ENCODE results near the gene MSL3. TPM values are rescaled to one million over a fixed set of nuclear protein-coding genes. Genes with fewer than 3 reads are reported as not detected.

MSL3 gene
- total RNA-seq, 2 donors from 2014 or later, result 16.2 to 18.0 TPM

DNA sequence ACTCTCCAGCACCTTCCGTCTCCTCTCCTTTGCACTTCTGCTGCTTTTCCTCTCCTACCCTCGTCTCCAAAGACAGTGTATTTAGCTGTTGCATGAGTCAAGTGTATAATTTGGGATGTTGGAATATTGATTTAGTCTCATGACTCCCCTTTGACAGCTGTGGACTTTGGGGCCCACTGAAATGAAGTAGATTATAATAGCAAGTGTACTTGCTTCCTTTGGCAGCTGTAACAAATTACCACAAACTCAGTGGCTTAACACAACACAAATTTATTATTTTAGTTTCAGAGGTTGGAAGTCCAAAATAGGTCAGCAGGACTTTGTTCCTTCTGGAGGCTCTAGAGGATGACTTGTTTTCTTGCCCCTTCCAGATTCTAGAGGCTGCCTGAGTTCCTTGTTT, 29.5 kb upstream of the MSL3 start:
- Histone ChIP-seq H3K4me3 (ENCODE audit: low read length) (no peak overlapping the region), H3K27me3 (ENCODE audit: control insufficient read depth, insufficient read depth, low read length, poor library complexity, severe bottlenecking) (peaks cover 8% of the 10 kb centered on the region), H3K9me3 (ENCODE audit: control insufficient read depth, low read length) (no peaks in the 10 kb centered on the region), H3K4me1 (ENCODE audit: control insufficient read depth, insufficient read depth, low read length) (no peaks in the 10 kb centered on the region), H3K9ac (ENCODE audit: extremely low read depth, low read length, poor library complexity, severe bottlenecking) (no peak overlapping the region), H3K36me3 (ENCODE audit: control insufficient read depth, insufficient read depth, low read length) (no peaks in the 10 kb centered on the region), H3K27ac (ENCODE audit: low read depth, low read length) (no peak overlapping the region)
- no peak for TF ChIP-seq CTCF (conservative IDR thresholded peaks at IDR 0.05)
- DNase-seq, result no peak
- Mint-ChIP-seq H3K9me3 (peaks cover 43% of the 10 kb centered on the region), H3K27ac (no peak overlapping the region), H3K4me1 (no peaks in the 10 kb centered on the region), H3K36me3 (ENCODE audit: low read depth) (no peaks in the 10 kb centered on the region), H3K4me3 (no peak overlapping the region), H3K27me3 (ENCODE audit: insufficient read depth) (peaks cover 7% of the 10 kb centered on the region)
- 100% methylated on average over 1 of the region's 2 CpGs; no CpG with 5 or more reads in 1 of the 2 experiments for WGBS, 2 experiments (ENCODE audit: insufficient coverage in 1 of 2, insufficient read length in 1 of 2)

- H3K9me3 Mint-ChIP-seq, result peaks cover 49% of the 10 kb centered on the region
- no peaks in the 10 kb centered on the region for H3K4me1 ChIP-seq (ENCODE audit: control insufficient read depth, insufficient read depth, low read length)
- no peaks in the 10 kb centered on the region for H3K4me1 Mint-ChIP-seq
- H3K27ac ChIP-seq (ENCODE audit: low read depth, low read length), result no peak overlapping the region
- H3K27ac Mint-ChIP-seq, result no peak overlapping the region
- no peak for DNase-seq
- WGBS, 2 experiments (ENCODE audit: insufficient coverage in 1 of 2, insufficient read length in 1 of 2), result 80 to 100% methylated on average over 1 of the region's 1 CpG
- H3K27me3 Mint-ChIP-seq (ENCODE audit: insufficient read depth), result peaks cover 15% of the 10 kb centered on the region
- H3K36me3 Mint-ChIP-seq (ENCODE audit: low read depth), result no peaks in the 10 kb centered on the region
- H3K4me3 ChIP-seq (ENCODE audit: low read length), result no peak overlapping the region
- no peak overlapping the region for H3K4me3 Mint-ChIP-seq
- H3K27me3 ChIP-seq (ENCODE audit: control insufficient read depth, insufficient read depth, low read length, poor library complexity, severe bottlenecking), result peaks cover 8% of the 10 kb centered on the region
- TF ChIP-seq CTCF (conservative IDR thresholded peaks at IDR 0.05), result no peak
- no peak overlapping the region for H3K9ac ChIP-seq (ENCODE audit: extremely low read depth, low read length, poor library complexity, severe bottlenecking)
- H3K36me3 ChIP-seq (ENCODE audit: control insufficient read depth, insufficient read depth, low read length), result no peaks in the 10 kb centered on the region
- H3K9me3 ChIP-seq (ENCODE audit: control insufficient read depth, low read length), result no peaks in the 10 kb centered on the region
These were observed 24.4 kb upstream of the MSL3 start for GRCh38 chrX:11733614-11734013.

DNA sequence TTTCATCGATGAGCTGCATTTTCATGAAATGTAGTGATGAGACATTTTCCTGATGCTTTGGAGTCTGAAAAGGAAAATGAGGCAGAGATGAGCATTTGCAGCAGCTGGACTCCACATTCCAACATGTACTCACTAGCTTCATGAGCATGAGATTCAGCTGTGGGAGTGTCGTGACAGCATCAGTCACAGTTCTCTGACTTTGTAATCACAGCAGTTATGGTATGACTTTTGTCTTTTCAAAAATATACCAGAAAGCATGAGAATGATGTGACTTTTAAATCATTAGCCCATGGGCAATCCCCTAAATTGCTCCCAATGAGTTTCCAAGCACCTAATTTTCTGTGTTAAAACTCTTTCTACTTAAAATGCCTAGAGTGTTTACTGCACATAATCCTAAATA, 18.3 kb upstream of the MSL3 start:
- H3K27ac Mint-ChIP-seq, result no peak overlapping the region
- TF ChIP-seq CTCF (conservative IDR thresholded peaks at IDR 0.05), result no peak
- peaks cover 35% of the 10 kb centered on the region for H3K9me3 Mint-ChIP-seq

More for the DNA sequence above, 18.3 kb upstream of the MSL3 start:
- DNase-seq, result no peak
- H3K4me3 ChIP-seq (ENCODE audit: low read length), result no peak overlapping the region
- no peaks in the 10 kb centered on the region for H3K36me3 ChIP-seq (ENCODE audit: control insufficient read depth, insufficient read depth, low read length)
- H3K9ac ChIP-seq (ENCODE audit: extremely low read depth, low read length, poor library complexity, severe bottlenecking), result no peak overlapping the region
- no peak overlapping the region for H3K4me3 Mint-ChIP-seq
- H3K27ac ChIP-seq (ENCODE audit: low read depth, low read length), result no peak overlapping the region
- H3K4me1 Mint-ChIP-seq, result peaks cover 1% of the 10 kb centered on the region
- no peaks in the 10 kb centered on the region for H3K36me3 Mint-ChIP-seq (ENCODE audit: low read depth)
- H3K4me1 ChIP-seq (ENCODE audit: control insufficient read depth, insufficient read depth, low read length), result no peaks in the 10 kb centered on the region
- H3K27me3 ChIP-seq (ENCODE audit: control insufficient read depth, insufficient read depth, low read length, poor library complexity, severe bottlenecking), result no peaks in the 10 kb centered on the region
- no peaks in the 10 kb centered on the region for H3K9me3 ChIP-seq (ENCODE audit: control insufficient read depth, low read length)
- WGBS, 2 experiments (ENCODE audit: insufficient coverage in 1 of 2, insufficient read length in 1 of 2), result 92 to 100% methylated on average over 1 of the region's 2 CpGs
- H3K27me3 Mint-ChIP-seq (ENCODE audit: insufficient read depth), result peaks cover under 1% of the 10 kb centered on the region
